ENCODE measurements around the gene CDKAL1.
"Not testable (repeated sequence)": the region's sequence is repeated elsewhere in the genome, so short reads cannot be mapped to it uniquely, and the experiment has no call there.

The CDKAL1 gene

DNA sequence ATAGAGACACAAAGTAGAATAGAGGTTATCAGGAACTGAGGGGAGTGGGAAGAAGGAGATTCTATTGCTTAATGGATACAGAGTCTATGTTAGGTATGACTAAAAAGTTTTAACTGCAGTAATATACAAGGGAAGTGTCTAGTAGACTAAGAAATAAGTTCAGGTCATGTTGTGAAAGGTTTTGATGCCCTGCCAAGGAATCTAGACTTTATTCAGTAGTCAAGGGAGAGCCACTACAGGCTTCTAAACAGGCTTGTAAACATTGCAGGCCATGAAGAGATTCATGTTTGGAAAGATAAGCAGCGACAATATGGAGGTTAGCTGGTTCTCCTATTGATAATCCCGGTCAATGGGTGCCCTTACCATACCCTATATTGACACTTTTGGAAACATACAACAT is 706.5 kb downstream of the CDKAL1 start:
- in situ Hi-C loops (cut with MboI; ENCODE audit: low sequenced_read_pairs, unreplicated experiment): no loop called here
- no peak for DNase-seq (ENCODE audit: low spot score)
- TF ChIP-seq CTCF (IDR thresholded peaks at IDR 0.05; ENCODE audit: borderline replicate concordance, control extremely low read depth, extremely low read depth, insufficient read depth, missing control alignments): no peak

GRCh38 chr6:21241231-21242130 is 707.2 kb downstream of the CDKAL1 start:
- in situ Hi-C loops (cut with MboI; ENCODE audit: low sequenced_read_pairs, unreplicated experiment): no loop called here
- no peak for DNase-seq (ENCODE audit: low spot score)
- TF ChIP-seq CTCF (IDR thresholded peaks at IDR 0.05; ENCODE audit: borderline replicate concordance, control extremely low read depth, extremely low read depth, insufficient read depth, missing control alignments): no peak

DNA sequence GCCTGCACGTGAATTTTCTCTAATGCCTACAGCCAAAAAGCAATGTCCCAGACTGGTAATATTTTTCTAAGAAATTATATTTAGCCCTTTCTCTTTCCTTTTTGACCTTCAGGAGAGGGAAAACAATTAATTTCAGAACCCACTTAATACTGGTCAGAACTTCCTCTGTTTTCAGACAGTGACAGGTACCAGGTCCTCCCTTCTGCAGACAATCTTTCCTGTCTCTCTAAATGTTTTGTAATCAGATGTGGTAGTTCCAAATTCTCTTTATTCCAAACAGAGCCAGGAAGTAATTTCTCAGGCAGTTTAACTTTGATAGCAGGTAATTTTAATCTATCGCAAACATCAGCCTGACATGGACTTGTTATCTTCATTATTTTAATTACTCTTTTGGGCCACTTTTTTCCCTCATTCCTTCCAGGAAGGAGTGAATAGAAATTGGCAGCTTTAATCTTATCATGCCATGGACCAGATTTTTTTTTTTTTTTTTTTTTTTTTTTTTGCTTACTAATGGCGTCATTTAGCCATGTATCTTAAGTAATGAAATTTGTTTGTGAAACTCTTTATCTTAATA is 710.7 kb downstream of the CDKAL1 start:
- in situ Hi-C loops (cut with MboI; ENCODE audit: low sequenced_read_pairs, unreplicated experiment): no loop called here
- no peak for TF ChIP-seq CTCF (IDR thresholded peaks at IDR 0.05; ENCODE audit: borderline replicate concordance, control extremely low read depth, extremely low read depth, insufficient read depth, missing control alignments)
- DNase-seq (ENCODE audit: low spot score): no peak

DNA sequence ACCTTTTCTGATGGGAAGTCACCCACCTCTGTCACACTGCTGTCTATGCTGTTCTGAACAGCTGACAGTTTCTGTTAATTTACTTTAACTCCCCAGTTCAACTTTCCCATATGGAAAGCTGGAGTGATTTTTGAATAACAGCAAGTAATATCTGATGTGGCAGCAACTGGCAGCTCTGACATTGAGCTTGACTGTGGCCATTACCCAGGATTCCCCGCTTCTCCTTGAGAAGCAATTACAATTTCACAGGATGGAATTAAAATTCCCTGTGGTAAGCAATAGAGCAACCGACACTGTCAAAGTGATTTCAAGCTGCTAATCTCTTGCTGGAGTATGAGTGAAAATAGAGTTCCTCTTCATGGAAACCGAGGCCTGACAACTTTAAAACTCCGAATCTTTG is 711.2 kb downstream of the CDKAL1 start:
- in situ Hi-C loops (cut with MboI; ENCODE audit: low sequenced_read_pairs, unreplicated experiment): no loop called here

GRCh38 chr6:21246075-21246474 is 711.8 kb downstream of the CDKAL1 start:
- DNase-seq (ENCODE audit: low spot score): no peak
- in situ Hi-C loops (cut with MboI; ENCODE audit: low sequenced_read_pairs, unreplicated experiment): no loop called here
- no peak for TF ChIP-seq CTCF (IDR thresholded peaks at IDR 0.05; ENCODE audit: borderline replicate concordance, control extremely low read depth, extremely low read depth, insufficient read depth, missing control alignments)

More for the DNA sequence above, 711.2 kb downstream of the CDKAL1 start:
- TF ChIP-seq CTCF (IDR thresholded peaks at IDR 0.05; ENCODE audit: borderline replicate concordance, control extremely low read depth, extremely low read depth, insufficient read depth, missing control alignments): no peak
- no peak for DNase-seq (ENCODE audit: low spot score)

- in situ Hi-C loops (cut with MboI; ENCODE audit: low sequenced_read_pairs, unreplicated experiment); DNase-seq (ENCODE audit: low spot score): not testable (repeated sequence)
Measured at GRCh38 chr6:21254460-21254859, 720.2 kb downstream of the CDKAL1 start.

DNA sequence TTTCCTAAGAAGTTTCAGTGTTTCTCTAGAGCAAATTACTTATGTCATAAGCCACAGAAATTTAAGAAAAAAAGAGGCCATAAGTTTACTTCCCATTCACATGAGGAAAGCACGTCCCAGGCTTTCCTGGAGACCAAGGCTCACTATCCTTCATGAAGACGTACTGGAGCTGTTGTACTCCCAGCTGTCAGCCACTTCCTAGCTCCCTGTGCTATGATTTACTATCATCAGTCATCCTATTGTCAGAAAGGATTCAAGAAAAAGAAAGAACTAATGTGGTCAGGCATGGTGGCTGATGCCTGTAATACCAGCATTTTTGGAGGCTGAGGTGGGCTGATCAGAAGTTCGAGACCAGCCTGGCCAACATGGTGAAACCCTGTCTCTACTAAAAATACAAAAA is 721.9 kb downstream of the CDKAL1 start:
- in situ Hi-C loops (cut with MboI; ENCODE audit: low sequenced_read_pairs, unreplicated experiment): no loop called here
- TF ChIP-seq CTCF (IDR thresholded peaks at IDR 0.05; ENCODE audit: borderline replicate concordance, control extremely low read depth, extremely low read depth, insufficient read depth, missing control alignments): no peak

More for the DNA sequence above, 721.9 kb downstream of the CDKAL1 start:
- no peak for DNase-seq (ENCODE audit: low spot score)
